GM12878 (cell line): ENCODE data around the gene SPAG16.

ENCODE experiments used
- EZH2 ChIP-seq: IDR thresholded peaks from 2 replicates; pipeline ENCODE4 v1.6.1; 2012; ENCODE audit warnings: low read depth, mild to moderate bottlenecking, control low read depth, inconsistent platforms, low read length, borderline replicate concordance; ENCODE audit not compliant: control insufficient read depth
- POLR2AphosphoS5 ChIP-seq: IDR thresholded peaks from 2 replicates; pipeline ENCODE4 v1.6.1; 2011; ENCODE audit warnings: mild to moderate bottlenecking, low read length, inconsistent platforms

GRCh38 chr2:213863541-213863940 lies 579.3 kb downstream of the SPAG16 start:
- no peak for TF ChIP-seq POLR2AphosphoS5
- TF ChIP-seq EZH2, result no peak
